RKO (cell line): Measurements from ENCODE around the gene PACSIN1.

Experiments used
- DNase-seq: peaks from one replicate; pipeline ENCODE4 v3.0.0-alpha.2; 2016; ENCODE audit warnings: low spot score

The PACSIN1 gene

GRCh38 chr6:34562350-34562749 is 96.5 kb downstream of the PACSIN1 start:
- DNase-seq = no peak

GRCh38 chr6:34562861-34563512 is 97.1 kb downstream of the PACSIN1 start:
- no peak for DNase-seq

GRCh38 chr6:34563513-34563870 is 97.6 kb downstream of the PACSIN1 start:
- no peak for DNase-seq

GRCh38 chr6:34564181-34564580 is 98.3 kb downstream of the PACSIN1 start:
- no peak for DNase-seq

- DNase-seq = no peak
Observed at GRCh38 chr6:34565722-34566137, 99.9 kb downstream of the PACSIN1 start.

GRCh38 chr6:34566830-34567546 is 101.1 kb downstream of the PACSIN1 start:
- DNase-seq = no peak

GRCh38 chr6:34568341-34569201 is 102.7 kb downstream of the PACSIN1 start:
- no peak for DNase-seq

- no peak for DNase-seq
Observed at GRCh38 chr6:34569361-34569973, 103.6 kb downstream of the PACSIN1 start.

- DNase-seq = no peak
Observed at GRCh38 chr6:34570066-34570833, 104.4 kb downstream of the PACSIN1 start.

GRCh38 chr6:34571388-34571787 is 105.5 kb downstream of the PACSIN1 start:
- DNase-seq = no peak

- no peak for DNase-seq
Observed at GRCh38 chr6:34572021-34572420, 106.1 kb downstream of the PACSIN1 start.

- DNase-seq = no peak
Observed at GRCh38 chr6:34572585-34572984, 106.7 kb downstream of the PACSIN1 start.

- no peak for DNase-seq
Observed at GRCh38 chr6:34573567-34574183, 107.8 kb downstream of the PACSIN1 start.

- no peak for DNase-seq
Observed at GRCh38 chr6:34574647-34575293, 108.9 kb downstream of the PACSIN1 start.

GRCh38 chr6:34575326-34575725 is 109.5 kb downstream of the PACSIN1 start:
- no peak for DNase-seq

GRCh38 chr6:34576286-34576955 is 110.5 kb downstream of the PACSIN1 start:
- DNase-seq = no peak

GRCh38 chr6:34578445-34579262 is 112.8 kb downstream of the PACSIN1 start:
- no peak for DNase-seq

- DNase-seq = no peak
Observed at GRCh38 chr6:34580707-34581560, 115.1 kb downstream of the PACSIN1 start.
